ENCODE results near the gene SLC22A5. TPM values are rescaled to one million over a fixed set of nuclear protein-coding genes. Genes with fewer than 3 reads are reported as not detected.

The SLC22A5 gene
- polyA plus RNA-seq, 1 donor (not counting 4 experiments of a cell fraction or from before 2014, with no cell fraction given): 14.8 TPM

DNA sequence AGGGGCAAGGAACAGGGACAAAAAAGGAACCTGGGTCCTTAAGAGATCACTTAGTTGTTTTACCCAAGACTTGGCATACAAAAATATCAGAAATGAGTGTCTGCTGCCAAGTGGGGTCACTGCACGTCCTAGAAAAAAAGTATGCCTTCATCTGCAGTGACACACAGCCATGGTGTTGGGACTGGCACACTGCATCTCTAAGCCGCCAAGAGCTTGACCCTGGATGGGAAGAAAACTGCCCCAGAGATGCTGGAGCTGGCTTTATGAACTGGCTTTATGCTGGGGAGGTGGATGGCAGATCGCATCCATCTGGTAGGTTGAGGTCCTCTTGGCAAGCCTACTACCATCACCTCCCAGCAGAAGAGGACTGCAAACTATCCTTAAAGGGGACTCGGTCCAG is 69.4 kb downstream of the SLC22A5 start:
- peak overlapping the region; percentile 56 for H3K27ac ChIP-seq (ENCODE audit: control insufficient read depth, insufficient read depth, low read length)
- FAIRE-seq (no peak), DNase-seq (ENCODE audit: low read depth, low spot score) (no peak)
- H3K4me2 ChIP-seq (ENCODE audit: control insufficient read depth, extremely low read depth, insufficient read depth, low read depth, low read length): peak overlapping the region; percentile 33
- H3K79me2 ChIP-seq (ENCODE audit: control insufficient read depth, insufficient read depth, low read length): no peaks in the 10 kb centered on the region
- H3K9me3 ChIP-seq (ENCODE audit: control insufficient read depth, low read depth, low read length): no peaks in the 10 kb centered on the region
- dilution Hi-C loops (cut with MboI; ENCODE audit: extremely low pct_ligation_motif_present, low sequenced_read_pairs): no loop called here
- H4K20me1 ChIP-seq (ENCODE audit: control insufficient read depth, extremely low read depth, insufficient read depth, low read length): no peaks in the 10 kb centered on the region
- H3K9me1 ChIP-seq (ENCODE audit: control insufficient read depth, extremely low read depth, insufficient read depth, low read length): no peaks in the 10 kb centered on the region
- no peak overlapping the region for H2AFZ ChIP-seq (ENCODE audit: control insufficient read depth, low read length)
- H3K4me3 ChIP-seq (ENCODE audit: control insufficient read depth in 2 of 3, extremely low read depth in 1 of 3, insufficient read depth in 2 of 3, low read depth in 1 of 3, low read length in 3 of 3): no peak overlapping the region
- H3K36me3 ChIP-seq (ENCODE audit: control insufficient read depth in 2 of 2, extremely low read depth in 1 of 2, insufficient read depth in 2 of 2, low read length in 2 of 2): no peaks in the 10 kb centered on the region
- H3K27me3 ChIP-seq (ENCODE audit: control insufficient read depth, extremely low read depth, insufficient read depth, low read length): no peaks in the 10 kb centered on the region
- H3K4me1 ChIP-seq (ENCODE audit: control insufficient read depth, extremely low read depth, insufficient read depth, low read length): peaks cover 20% of the 10 kb centered on the region
- peak overlapping the region; percentile 58 for H3K9ac ChIP-seq (ENCODE audit: control insufficient read depth, extremely low read depth, insufficient read depth, low read length)
- TF ChIP-seq, protein P1, sequence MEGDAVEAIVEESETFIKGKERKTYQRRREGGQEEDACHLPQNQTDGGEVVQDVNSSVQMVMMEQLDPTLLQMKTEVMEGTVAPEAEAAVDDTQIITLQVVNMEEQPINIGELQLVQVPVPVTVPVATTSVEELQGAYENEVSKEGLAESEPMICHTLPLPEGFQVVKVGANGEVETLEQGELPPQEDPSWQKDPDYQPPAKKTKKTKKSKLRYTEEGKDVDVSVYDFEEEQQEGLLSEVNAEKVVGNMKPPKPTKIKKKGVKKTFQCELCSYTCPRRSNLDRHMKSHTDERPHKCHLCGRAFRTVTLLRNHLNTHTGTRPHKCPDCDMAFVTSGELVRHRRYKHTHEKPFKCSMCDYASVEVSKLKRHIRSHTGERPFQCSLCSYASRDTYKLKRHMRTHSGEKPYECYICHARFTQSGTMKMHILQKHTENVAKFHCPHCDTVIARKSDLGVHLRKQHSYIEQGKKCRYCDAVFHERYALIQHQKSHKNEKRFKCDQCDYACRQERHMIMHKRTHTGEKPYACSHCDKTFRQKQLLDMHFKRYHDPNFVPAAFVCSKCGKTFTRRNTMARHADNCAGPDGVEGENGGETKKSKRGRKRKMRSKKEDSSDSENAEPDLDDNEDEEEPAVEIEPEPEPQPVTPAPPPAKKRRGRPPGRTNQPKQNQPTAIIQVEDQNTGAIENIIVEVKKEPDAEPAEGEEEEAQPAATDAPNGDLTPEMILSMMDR (optimal IDR thresholded peaks at IDR 0.05 in 1 of 3, IDR thresholded peaks at IDR 0.05 in 1 of 3, conservative IDR thresholded peaks at IDR 0.05 in 1 of 3; ENCODE audit: extremely low read depth in 1 of 3, insufficient read depth in 2 of 3, low read length in 3 of 3): no peak
- no peak for TF ChIP-seq EZH2 (IDR thresholded peaks at IDR 0.05; ENCODE audit: low read length)

DNA sequence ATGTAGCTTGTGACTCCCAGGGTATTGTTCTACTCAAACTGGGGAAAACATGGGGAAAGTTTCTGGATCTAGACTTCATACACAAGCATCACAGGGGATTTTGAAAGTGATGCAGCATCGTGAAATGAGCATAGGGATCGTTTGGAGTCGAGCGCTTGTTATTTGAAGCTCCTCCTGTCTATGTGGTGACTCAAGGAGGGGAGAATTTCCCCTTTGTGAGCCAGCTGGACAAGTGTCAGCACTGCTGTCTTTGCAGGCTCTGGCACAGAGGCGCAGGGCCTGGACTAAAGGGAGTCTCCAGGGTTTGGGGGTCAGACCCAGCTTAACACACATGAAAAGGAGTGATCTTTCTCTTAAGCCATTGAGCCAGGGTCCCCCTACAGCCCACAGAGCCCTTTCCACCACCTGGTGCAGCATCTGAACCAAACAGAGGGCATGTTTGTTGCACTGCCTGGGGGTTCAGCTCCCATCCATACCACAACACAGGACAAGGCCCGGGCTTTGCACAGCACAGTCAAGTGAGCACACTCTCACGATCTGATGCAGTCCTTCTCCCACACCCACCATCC is 70.1 kb downstream of the SLC22A5 start:
- Histone ChIP-seq H3K4me1 (ENCODE audit: control insufficient read depth, extremely low read depth, insufficient read depth, low read length) (peaks cover 21% of the 10 kb centered on the region), H3K36me3 (ENCODE audit: control insufficient read depth in 2 of 2, extremely low read depth in 1 of 2, insufficient read depth in 2 of 2, low read length in 2 of 2) (no peaks in the 10 kb centered on the region), H2AFZ (ENCODE audit: control insufficient read depth, low read length) (peak overlapping the region; percentile 46), H3K9me1 (ENCODE audit: control insufficient read depth, extremely low read depth, insufficient read depth, low read length) (no peaks in the 10 kb centered on the region), H3K9ac (ENCODE audit: control insufficient read depth, extremely low read depth, insufficient read depth, low read length) (peak overlapping the region; percentile 58), H3K27ac (ENCODE audit: control insufficient read depth, insufficient read depth, low read length) (peak overlapping the region; percentile 66), H3K4me2 (ENCODE audit: control insufficient read depth, extremely low read depth, insufficient read depth, low read depth, low read length) (peak overlapping the region; percentile 33), H4K20me1 (ENCODE audit: control insufficient read depth, extremely low read depth, insufficient read depth, low read length) (no peaks in the 10 kb centered on the region), H3K9me3 (ENCODE audit: control insufficient read depth, low read depth, low read length) (no peaks in the 10 kb centered on the region), H3K79me2 (ENCODE audit: control insufficient read depth, insufficient read depth, low read length) (no peaks in the 10 kb centered on the region), H3K4me3 (ENCODE audit: control insufficient read depth in 2 of 3, extremely low read depth in 1 of 3, insufficient read depth in 2 of 3, low read depth in 1 of 3, low read length in 3 of 3) (no peak overlapping the region), H3K27me3 (ENCODE audit: control insufficient read depth, extremely low read depth, insufficient read depth, low read length) (no peaks in the 10 kb centered on the region)
- DNase-seq (ENCODE audit: low read depth, low spot score) (no peak), FAIRE-seq (peak; percentile 82)
- dilution Hi-C loops (cut with MboI; ENCODE audit: extremely low pct_ligation_motif_present, low sequenced_read_pairs): no loop called here
- TF ChIP-seq EZH2 (IDR thresholded peaks at IDR 0.05; ENCODE audit: low read length): no peak
- TF ChIP-seq, protein P1 (optimal IDR thresholded peaks at IDR 0.05 in 1 of 3, IDR thresholded peaks at IDR 0.05 in 1 of 3, conservative IDR thresholded peaks at IDR 0.05 in 1 of 3; ENCODE audit: extremely low read depth in 1 of 3, insufficient read depth in 2 of 3, low read length in 3 of 3): no peak

Data from keratinocyte (primary cell).